ENCODE measurements around the gene NUP210. TPM values are rescaled to one million over a fixed set of nuclear protein-coding genes. Genes with fewer than 3 reads are reported as not detected.

The NUP210 gene
- polyA plus RNA-seq, 1 experiment: 0.32 TPM

DNA sequence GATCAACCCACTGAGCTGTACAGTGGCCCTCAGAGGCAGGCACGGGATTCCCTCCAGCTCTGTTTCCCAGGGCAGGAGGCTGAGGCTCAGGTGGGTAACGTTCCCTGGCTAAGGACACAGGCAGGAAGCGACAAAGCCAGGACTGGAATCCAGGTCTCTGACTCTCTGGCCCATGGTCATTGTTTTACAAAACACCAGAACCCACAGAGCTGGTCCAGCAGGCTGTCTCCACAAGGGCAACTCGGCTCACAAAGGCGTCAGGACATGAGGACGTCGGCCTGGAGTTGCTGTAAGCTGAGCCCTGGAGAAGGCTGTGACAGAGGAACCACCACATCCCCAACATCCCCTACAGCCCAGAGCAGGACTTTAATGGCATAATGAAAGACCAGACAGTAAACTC, 30.7 kb downstream of the NUP210 start:
- DNase-seq (ENCODE audit: low read depth): no peak
- H3K36me3 ChIP-seq (ENCODE audit: control insufficient read depth, insufficient read depth, low read length): no peaks in the 10 kb centered on the region
- 0 out of 2 replicates have a peak, but pooled peaks cover 1% of the 10 kb centered on the region for H3K27me3 ChIP-seq (ENCODE audit: control insufficient read depth, insufficient read depth, low read length)
- no peak for TF ChIP-seq CTCF (IDR thresholded peaks at IDR 0.05; ENCODE audit: insufficient read depth, low read depth, low read length)
- H3K4me3 ChIP-seq (ENCODE audit: low read depth, low read length): no peak overlapping the region
- ChIA-PET CTCF (no interaction called here), POLR2A (no interaction called here)

DNA sequence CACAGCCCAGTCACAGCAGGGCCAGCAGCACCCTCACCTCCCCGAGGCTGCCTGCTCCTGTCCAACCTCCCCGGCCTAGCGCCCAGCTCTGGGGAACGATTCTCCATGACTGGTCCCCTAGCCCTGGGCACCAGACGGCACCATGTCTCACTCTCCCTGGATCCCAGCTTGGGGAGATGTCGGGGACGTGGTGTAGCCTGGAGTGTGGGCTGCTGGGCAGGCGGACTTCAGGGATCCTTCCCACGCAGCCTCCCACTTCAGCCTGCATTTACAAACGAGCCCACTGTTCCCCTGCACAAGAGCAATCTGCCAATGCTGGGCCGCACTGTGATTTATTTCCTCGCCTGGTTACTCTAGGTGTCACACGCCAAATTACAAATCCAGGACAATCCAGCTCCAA, 31.3 kb downstream of the NUP210 start:
- H3K36me3 ChIP-seq (ENCODE audit: control insufficient read depth, insufficient read depth, low read length): no peaks in the 10 kb centered on the region
- no peak overlapping the region for H3K4me3 ChIP-seq (ENCODE audit: low read depth, low read length)
- DNase-seq (ENCODE audit: low read depth): no peak
- TF ChIP-seq CTCF (IDR thresholded peaks at IDR 0.05; ENCODE audit: insufficient read depth, low read depth, low read length): no peak
- POLR2A ChIA-PET: no interaction called here
- CTCF ChIA-PET: no interaction called here
- 0 out of 2 replicates have a peak, but pooled peaks cover 1% of the 10 kb centered on the region for H3K27me3 ChIP-seq (ENCODE audit: control insufficient read depth, insufficient read depth, low read length)

- POLR2A ChIA-PET: no interaction called here
- no peak overlapping the region for H3K4me3 ChIP-seq (ENCODE audit: low read depth, low read length)
- CTCF ChIA-PET: no interaction called here
- 0 out of 2 replicates have a peak, but pooled peaks cover 1% of the 10 kb centered on the region for H3K27me3 ChIP-seq (ENCODE audit: control insufficient read depth, insufficient read depth, low read length)
- no peaks in the 10 kb centered on the region for H3K36me3 ChIP-seq (ENCODE audit: control insufficient read depth, insufficient read depth, low read length)
- no peak for TF ChIP-seq CTCF (IDR thresholded peaks at IDR 0.05; ENCODE audit: insufficient read depth, low read depth, low read length)
- DNase-seq (ENCODE audit: low read depth): no peak
These were observed 34.7 kb downstream of the NUP210 start for GRCh38 chr3:13385373-13385965.

GRCh38 chr3:13380971-13381370, 39.2 kb downstream of the NUP210 start:
- no peak overlapping the region for H3K4me3 ChIP-seq (ENCODE audit: low read depth, low read length)
- H3K36me3 ChIP-seq (ENCODE audit: control insufficient read depth, insufficient read depth, low read length): no peaks in the 10 kb centered on the region
- POLR2A ChIA-PET: no interaction called here
- no peaks in the 10 kb centered on the region for H3K27me3 ChIP-seq (ENCODE audit: control insufficient read depth, insufficient read depth, low read length)
- CTCF ChIA-PET: interaction anchor here (0.7 to 1.5 kb wide), 5 partner anchors 12 to 72 kb away, joined by 3 read pairs; no protein-coding TSS in a partner anchor
- no peak for TF ChIP-seq CTCF (IDR thresholded peaks at IDR 0.05; ENCODE audit: insufficient read depth, low read depth, low read length)
- DNase-seq (ENCODE audit: low read depth): no peak

- POLR2A ChIA-PET: no interaction called here
- peak overlapping the region; percentile 15; the same call in 1 of the 2 replicates for H3K4me3 ChIP-seq (ENCODE audit: low read depth, low read length)
- CTCF ChIA-PET: interaction anchor here (1.0 to 1.9 kb wide), 5 partner anchors 11 to 73 kb away, joined by 3 to 7 read pairs (median 3); no protein-coding TSS in a partner anchor
These were observed 40.8 kb downstream of the NUP210 start for GRCh38 chr3:13379201-13379830.

More at GRCh38 chr3:13379201-13379830, 40.8 kb downstream of the NUP210 start:
- DNase-seq (ENCODE audit: low read depth): peak; percentile 48
- TF ChIP-seq CTCF (IDR thresholded peaks at IDR 0.05; ENCODE audit: insufficient read depth, low read depth, low read length): no peak
- Histone ChIP-seq H3K27me3 (ENCODE audit: control insufficient read depth, insufficient read depth, low read length) (no peaks in the 10 kb centered on the region), H3K36me3 (ENCODE audit: control insufficient read depth, insufficient read depth, low read length) (no peaks in the 10 kb centered on the region)
